Measurements from ENCODE around the gene PHLDA3. TPM values are rescaled to one million over a fixed set of nuclear protein-coding genes. Genes with fewer than 3 reads are reported as not detected.
A peak's percentile ranks its signal among the peaks of the same experiment; 100 is the strongest.

The PHLDA3 gene
- total and polyA plus RNA-seq, 9 donors = 4.7 to 38.2 (median 27.3) TPM

DNA sequence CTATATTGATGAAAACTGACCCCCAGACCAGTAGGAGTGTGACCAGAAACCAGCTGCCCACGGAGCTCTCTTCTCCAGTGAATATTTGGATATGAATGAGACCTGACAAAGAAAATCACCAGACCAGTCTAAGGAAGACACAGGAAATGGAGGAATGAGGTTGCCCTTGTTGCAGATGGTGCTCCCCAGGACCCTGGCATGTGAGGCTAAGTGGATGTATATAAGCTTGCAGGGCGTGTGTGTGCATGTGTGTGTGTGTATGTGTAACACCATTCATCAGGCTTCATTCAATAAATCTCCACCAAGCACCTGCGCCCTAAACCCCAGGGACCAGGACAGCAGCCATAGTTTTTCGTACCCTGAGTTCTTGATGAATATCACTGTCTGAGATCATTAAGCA, 14.4 kb downstream of the PHLDA3 start:
- Histone ChIP-seq H3K4me1 (ENCODE audit: insufficient read depth) (peaks cover 5% of the 10 kb centered on the region), H3K27ac (no peak overlapping the region), H3K36me3 (no peaks in the 10 kb centered on the region), H3K27me3 (no peaks in the 10 kb centered on the region), H3K4me3 (no peak overlapping the region), H3K9me3 (no peaks in the 10 kb centered on the region)
- WGBS, 3 donors = 77 to 85% (median 83%) methylated on average over 4 of the region's 4 CpGs
- DNase-seq = no peak
- intact Hi-C loops (cut with DNase I) = no loop called here
- TF ChIP-seq POLR2A (IDR thresholded peaks at IDR 0.05) = no peak
- TF ChIP-seq EP300 (IDR thresholded peaks at IDR 0.05) = no peak
- TF ChIP-seq, protein P1, sequence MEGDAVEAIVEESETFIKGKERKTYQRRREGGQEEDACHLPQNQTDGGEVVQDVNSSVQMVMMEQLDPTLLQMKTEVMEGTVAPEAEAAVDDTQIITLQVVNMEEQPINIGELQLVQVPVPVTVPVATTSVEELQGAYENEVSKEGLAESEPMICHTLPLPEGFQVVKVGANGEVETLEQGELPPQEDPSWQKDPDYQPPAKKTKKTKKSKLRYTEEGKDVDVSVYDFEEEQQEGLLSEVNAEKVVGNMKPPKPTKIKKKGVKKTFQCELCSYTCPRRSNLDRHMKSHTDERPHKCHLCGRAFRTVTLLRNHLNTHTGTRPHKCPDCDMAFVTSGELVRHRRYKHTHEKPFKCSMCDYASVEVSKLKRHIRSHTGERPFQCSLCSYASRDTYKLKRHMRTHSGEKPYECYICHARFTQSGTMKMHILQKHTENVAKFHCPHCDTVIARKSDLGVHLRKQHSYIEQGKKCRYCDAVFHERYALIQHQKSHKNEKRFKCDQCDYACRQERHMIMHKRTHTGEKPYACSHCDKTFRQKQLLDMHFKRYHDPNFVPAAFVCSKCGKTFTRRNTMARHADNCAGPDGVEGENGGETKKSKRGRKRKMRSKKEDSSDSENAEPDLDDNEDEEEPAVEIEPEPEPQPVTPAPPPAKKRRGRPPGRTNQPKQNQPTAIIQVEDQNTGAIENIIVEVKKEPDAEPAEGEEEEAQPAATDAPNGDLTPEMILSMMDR (IDR thresholded peaks at IDR 0.05) = no peak

DNA sequence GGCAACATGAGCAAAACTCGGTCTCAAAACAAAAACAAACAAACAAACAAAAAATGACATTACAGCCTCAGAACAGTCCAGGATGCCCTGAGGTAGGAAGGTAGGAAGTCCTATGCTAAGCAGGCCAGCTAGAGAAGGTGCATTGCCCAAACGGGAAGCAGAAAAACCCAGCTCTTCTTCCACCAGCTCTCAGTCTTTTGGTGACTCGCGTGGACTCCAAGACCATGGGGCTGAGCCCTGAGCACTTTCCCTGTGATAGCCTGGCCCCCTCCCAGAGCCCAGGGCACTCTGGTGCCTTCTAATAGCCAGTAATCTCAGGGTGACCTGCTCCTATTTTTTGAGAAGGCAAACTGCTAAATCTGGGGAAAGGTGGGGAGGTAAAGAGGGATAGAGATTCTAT, 16.1 kb downstream of the PHLDA3 start:
- Histone ChIP-seq H3K27ac (no peak overlapping the region), H3K4me1 (ENCODE audit: insufficient read depth) (peaks cover 11% of the 10 kb centered on the region), H3K27me3 (no peaks in the 10 kb centered on the region), H3K36me3 (no peaks in the 10 kb centered on the region), H3K9me3 (no peaks in the 10 kb centered on the region), H3K4me3 (no peak overlapping the region)
- no peak for TF ChIP-seq EP300 (IDR thresholded peaks at IDR 0.05)
- no peak for TF ChIP-seq POLR2A (IDR thresholded peaks at IDR 0.05)
- TF ChIP-seq, protein P1 (IDR thresholded peaks at IDR 0.05) = no peak
- intact Hi-C loops (cut with DNase I) = no loop called here
- WGBS, 3 donors = 72 to 81% (median 77%) methylated on average over 4 of the region's 4 CpGs
- no peak for DNase-seq

DNA sequence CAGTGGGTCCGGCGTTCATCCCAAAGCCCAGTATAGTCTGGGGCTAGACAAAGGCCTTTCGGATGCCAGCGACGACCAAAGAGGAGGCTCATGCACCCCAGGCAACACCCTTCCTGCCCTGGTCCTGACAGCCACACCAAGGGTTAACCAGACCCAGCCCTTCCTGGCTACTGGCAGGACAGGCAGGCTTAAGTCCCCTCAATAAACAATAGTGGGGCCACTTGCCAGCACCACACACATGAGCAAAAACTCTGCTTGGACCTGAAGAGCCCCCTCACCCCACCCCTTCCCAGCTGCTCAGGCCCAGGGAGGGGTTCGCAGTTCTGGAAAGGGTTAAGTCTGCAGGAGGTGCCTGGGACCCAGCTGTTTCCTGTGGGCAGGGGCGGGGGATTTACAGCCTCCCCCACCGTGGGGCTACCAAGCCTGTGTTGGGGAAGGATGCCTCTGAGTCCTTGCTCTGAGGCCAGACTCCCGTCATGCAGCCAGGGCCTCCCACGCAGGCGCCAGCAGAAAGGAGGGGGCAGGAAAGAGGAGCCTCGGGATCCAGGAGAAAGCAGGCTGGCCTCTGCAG, 18.2 kb downstream of the PHLDA3 start:
- Histone ChIP-seq H3K4me1 (ENCODE audit: insufficient read depth) (peaks cover 11% of the 10 kb centered on the region), H3K4me3 (no peak overlapping the region), H3K36me3 (no peaks in the 10 kb centered on the region), H3K9me3 (no peaks in the 10 kb centered on the region), H3K27me3 (no peaks in the 10 kb centered on the region), H3K27ac (peak overlapping the region in 1 of 2 donors; percentile 21)
- no peak for TF ChIP-seq POLR2A (IDR thresholded peaks at IDR 0.05)
- TF ChIP-seq, protein P1 (IDR thresholded peaks at IDR 0.05) = no peak
- no peak for TF ChIP-seq EP300 (IDR thresholded peaks at IDR 0.05)
- DNase-seq = peak; percentile 74 to 84 (median 76)
- 16 to 25% (median 21%) methylated on average over 11 to 12 of the region's 12 CpGs for WGBS, 3 donors
- intact Hi-C loops (cut with DNase I) = no loop called here

DNA sequence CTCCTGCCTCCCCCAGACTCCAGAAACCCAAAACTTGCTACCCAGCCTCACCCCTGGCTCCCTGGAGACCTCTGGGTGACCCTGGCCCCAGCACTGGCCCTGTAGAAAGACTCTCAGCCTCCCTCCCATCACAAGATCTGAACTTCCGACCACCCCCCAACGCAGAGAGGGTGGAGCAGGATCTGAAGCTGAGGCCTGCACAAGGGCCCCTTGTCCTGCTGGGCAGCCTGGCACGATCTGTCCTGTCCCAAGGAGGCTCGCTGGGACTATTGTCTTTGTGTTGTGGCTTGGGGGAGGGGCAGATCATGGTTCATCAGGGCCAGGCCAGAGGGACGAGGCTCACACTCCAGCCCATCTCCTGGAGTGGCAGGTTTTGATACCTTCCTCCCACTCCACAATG, 20.0 kb downstream of the PHLDA3 start:
- Histone ChIP-seq H3K4me3 (no peak overlapping the region), H3K4me1 (ENCODE audit: insufficient read depth) (peaks cover 11% of the 10 kb centered on the region), H3K27ac (no peak overlapping the region), H3K27me3 (no peaks in the 10 kb centered on the region), H3K9me3 (no peaks in the 10 kb centered on the region), H3K36me3 (no peaks in the 10 kb centered on the region)
- TF ChIP-seq EP300 (IDR thresholded peaks at IDR 0.05) (no peak), POLR2A (IDR thresholded peaks at IDR 0.05) (no peak)
- TF ChIP-seq, protein P1 (IDR thresholded peaks at IDR 0.05) = no peak
- WGBS, 3 donors = 87 to 92% (median 89%) methylated on average over 4 to 5 of the region's 5 CpGs
- intact Hi-C loops (cut with DNase I) = loop anchor here in 1 of 4 donors (10.0 kb wide), 1 partner anchor 66 kb away; no protein-coding TSS in a partner anchor
- DNase-seq = no peak

All from ovary (tissue), 9 donors.